Measurements from ENCODE around the gene ANGPT4. TPM values are rescaled to one million over a fixed set of nuclear protein-coding genes. Genes with fewer than 3 reads are reported as not detected.
A peak's percentile ranks its signal among the peaks of the same experiment; 100 is the strongest.

The ANGPT4 gene, protein sequence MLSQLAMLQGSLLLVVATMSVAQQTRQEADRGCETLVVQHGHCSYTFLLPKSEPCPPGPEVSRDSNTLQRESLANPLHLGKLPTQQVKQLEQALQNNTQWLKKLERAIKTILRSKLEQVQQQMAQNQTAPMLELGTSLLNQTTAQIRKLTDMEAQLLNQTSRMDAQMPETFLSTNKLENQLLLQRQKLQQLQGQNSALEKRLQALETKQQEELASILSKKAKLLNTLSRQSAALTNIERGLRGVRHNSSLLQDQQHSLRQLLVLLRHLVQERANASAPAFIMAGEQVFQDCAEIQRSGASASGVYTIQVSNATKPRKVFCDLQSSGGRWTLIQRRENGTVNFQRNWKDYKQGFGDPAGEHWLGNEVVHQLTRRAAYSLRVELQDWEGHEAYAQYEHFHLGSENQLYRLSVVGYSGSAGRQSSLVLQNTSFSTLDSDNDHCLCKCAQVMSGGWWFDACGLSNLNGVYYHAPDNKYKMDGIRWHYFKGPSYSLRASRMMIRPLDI
- under 1 TPM in 1 of 4 donors, not detected in 3; 0.27 TPM for total RNA-seq

GRCh38 chr20:916125-916799 lies at the start of gene ANGPT4:
Gene ANGPT4 (minus strand): TSS chr20:916334. CDS start chr20:916214, 120 bp downstream.
- no peak within 1 kb of the TSS for H3K27ac ChIP-seq
- TF ChIP-seq POLR2A (IDR thresholded peaks at IDR 0.05) = no peak
- TF ChIP-seq, protein P1, sequence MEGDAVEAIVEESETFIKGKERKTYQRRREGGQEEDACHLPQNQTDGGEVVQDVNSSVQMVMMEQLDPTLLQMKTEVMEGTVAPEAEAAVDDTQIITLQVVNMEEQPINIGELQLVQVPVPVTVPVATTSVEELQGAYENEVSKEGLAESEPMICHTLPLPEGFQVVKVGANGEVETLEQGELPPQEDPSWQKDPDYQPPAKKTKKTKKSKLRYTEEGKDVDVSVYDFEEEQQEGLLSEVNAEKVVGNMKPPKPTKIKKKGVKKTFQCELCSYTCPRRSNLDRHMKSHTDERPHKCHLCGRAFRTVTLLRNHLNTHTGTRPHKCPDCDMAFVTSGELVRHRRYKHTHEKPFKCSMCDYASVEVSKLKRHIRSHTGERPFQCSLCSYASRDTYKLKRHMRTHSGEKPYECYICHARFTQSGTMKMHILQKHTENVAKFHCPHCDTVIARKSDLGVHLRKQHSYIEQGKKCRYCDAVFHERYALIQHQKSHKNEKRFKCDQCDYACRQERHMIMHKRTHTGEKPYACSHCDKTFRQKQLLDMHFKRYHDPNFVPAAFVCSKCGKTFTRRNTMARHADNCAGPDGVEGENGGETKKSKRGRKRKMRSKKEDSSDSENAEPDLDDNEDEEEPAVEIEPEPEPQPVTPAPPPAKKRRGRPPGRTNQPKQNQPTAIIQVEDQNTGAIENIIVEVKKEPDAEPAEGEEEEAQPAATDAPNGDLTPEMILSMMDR (IDR thresholded peaks at IDR 0.05) = no peak
- no peak within 1 kb of the TSS for H3K4me3 ChIP-seq
- H3K9me3 ChIP-seq = no peaks in the 10 kb centered on the region
- H3K27me3 ChIP-seq = no peaks in the 10 kb centered on the region
- H3K4me1 ChIP-seq = no peaks in the 10 kb centered on the region
- peak in 1 of 3 donors; percentile 26 for DNase-seq
- H3K36me3 ChIP-seq = no peaks in the 10 kb centered on the region

GRCh38 chr20:963795-964194 lies 47.7 kb upstream of the ANGPT4 start:
- no peak overlapping the region for H3K4me3 ChIP-seq
- no peaks in the 10 kb centered on the region for H3K36me3 ChIP-seq
- H3K27me3 ChIP-seq = no peaks in the 10 kb centered on the region
- no peaks in the 10 kb centered on the region for H3K9me3 ChIP-seq
- H3K27ac ChIP-seq = no peak overlapping the region
- no peak for TF ChIP-seq POLR2A (IDR thresholded peaks at IDR 0.05)
- TF ChIP-seq, protein P1 (IDR thresholded peaks at IDR 0.05) = no peak
- H3K4me1 ChIP-seq = no peaks in the 10 kb centered on the region
- no peak for DNase-seq

- no peaks in the 10 kb centered on the region for H3K9me3 ChIP-seq
- no peaks in the 10 kb centered on the region for H3K4me1 ChIP-seq
- H3K27ac ChIP-seq = no peak overlapping the region
- H3K27me3 ChIP-seq = no peaks in the 10 kb centered on the region
- TF ChIP-seq, protein P1 (IDR thresholded peaks at IDR 0.05) = no peak
- TF ChIP-seq POLR2A (IDR thresholded peaks at IDR 0.05) = no peak
- no peak overlapping the region for H3K4me3 ChIP-seq
- H3K36me3 ChIP-seq = no peaks in the 10 kb centered on the region
- no peak for DNase-seq
Measured at GRCh38 chr20:962683-963082, 46.5 kb upstream of the ANGPT4 start.

DNA sequence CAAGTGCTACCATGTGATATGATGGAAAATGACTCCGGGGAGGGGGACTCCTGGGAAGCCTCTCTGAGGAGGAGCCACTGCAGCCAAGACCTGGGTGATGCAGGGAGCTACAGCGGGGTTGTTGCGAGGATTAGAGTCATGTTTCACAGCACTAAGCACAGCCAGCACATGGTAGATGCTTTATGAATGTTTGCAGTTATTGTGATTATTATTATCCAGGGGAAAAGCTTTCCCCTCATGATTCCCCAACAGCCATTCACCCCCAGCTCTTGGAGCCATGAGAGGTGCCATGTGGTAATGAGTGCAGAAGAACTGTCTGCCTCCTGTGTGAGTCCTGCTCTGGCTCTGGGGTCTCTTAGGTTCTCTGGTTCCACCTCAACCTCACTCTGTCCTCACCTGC lies 46.1 kb upstream of the ANGPT4 start:
- H3K27me3 ChIP-seq = no peaks in the 10 kb centered on the region
- H3K36me3 ChIP-seq = no peaks in the 10 kb centered on the region
- DNase-seq = no peak
- no peaks in the 10 kb centered on the region for H3K4me1 ChIP-seq
- no peak overlapping the region for H3K27ac ChIP-seq
- H3K9me3 ChIP-seq = no peaks in the 10 kb centered on the region
- no peak for TF ChIP-seq POLR2A (IDR thresholded peaks at IDR 0.05)
- TF ChIP-seq, protein P1 (IDR thresholded peaks at IDR 0.05) = no peak
- H3K4me3 ChIP-seq = no peak overlapping the region

DNA sequence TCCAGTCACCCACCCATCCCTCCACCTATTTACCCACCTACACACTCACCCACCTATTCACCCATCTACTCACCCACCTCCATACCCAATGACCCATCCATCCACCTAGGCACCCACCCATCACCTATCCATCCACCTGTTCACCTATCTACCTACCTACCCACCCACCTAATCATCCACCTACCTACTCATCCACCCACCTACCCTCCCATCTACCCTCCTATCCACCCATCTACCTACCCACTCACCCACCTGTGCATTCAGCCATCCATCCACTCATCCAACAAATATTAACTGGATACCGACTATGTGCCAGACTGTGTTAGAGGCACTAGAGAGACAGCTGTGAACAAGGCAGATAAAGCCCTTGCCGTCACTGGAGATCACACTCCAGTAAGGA lies 45.6 kb upstream of the ANGPT4 start:
- H3K9me3 ChIP-seq = no peaks in the 10 kb centered on the region
- no peak overlapping the region for H3K4me3 ChIP-seq
- H3K36me3 ChIP-seq = no peaks in the 10 kb centered on the region
- DNase-seq = no peak
- no peaks in the 10 kb centered on the region for H3K27me3 ChIP-seq
- no peak overlapping the region for H3K27ac ChIP-seq
- no peak for TF ChIP-seq POLR2A (IDR thresholded peaks at IDR 0.05)
- TF ChIP-seq, protein P1 (IDR thresholded peaks at IDR 0.05) = no peak
- H3K4me1 ChIP-seq = no peaks in the 10 kb centered on the region
